GM13977 (cell line): ENCODE results near the gene SLC9A1.

Experiments
- DNase-seq: peaks from one replicate; pipeline ENCODE4 v3.0.0; 2012; ENCODE audit warnings: low spot score
- CTCF ChIP-seq: IDR thresholded peaks from 2 replicates; pipeline ENCODE4 v1.5.1; 2012; ENCODE audit warnings: mild to moderate bottlenecking, control low read depth; ENCODE audit not compliant: insufficient read depth; ENCODE audit errors: extremely low read depth, missing control alignments
- in situ Hi-C: fragments of 300-500 bp; cut with MboI; formaldehyde crosslinking; loops from one replicate; pipeline ENCODE4 v1.12.0; 2022; ENCODE audit warnings: low sequenced_read_pairs, low pct_unique_long_range_greater_than_20kb, mixed read lengths, inconsistent platforms; ENCODE audit not compliant: unreplicated experiment

The SLC9A1 gene

GRCh38 chr1:27058966-27059669 is 95.8 kb downstream of the SLC9A1 start:
- DNase-seq: no peak
- in situ Hi-C loops: no loop called here
- no peak for TF ChIP-seq CTCF

- no peak for TF ChIP-seq CTCF
- DNase-seq: no peak
- in situ Hi-C loops: no loop called here
These were observed 96.9 kb downstream of the SLC9A1 start for GRCh38 chr1:27057801-27058625.

GRCh38 chr1:27057389-27057788 is 97.5 kb downstream of the SLC9A1 start:
- no peak for TF ChIP-seq CTCF
- no peak for DNase-seq
- in situ Hi-C loops: no loop called here

GRCh38 chr1:27053977-27054753 is 100.8 kb downstream of the SLC9A1 start:
- in situ Hi-C loops: no loop called here
- TF ChIP-seq CTCF: no peak
- DNase-seq: no peak

- in situ Hi-C loops: no loop called here
- TF ChIP-seq CTCF: no peak
These were observed 102.4 kb downstream of the SLC9A1 start for GRCh38 chr1:27052527-27052926.

GRCh38 chr1:27049607-27050006 is 105.3 kb downstream of the SLC9A1 start:
- in situ Hi-C loops: loop anchor here (10.0 kb wide), 1 partner anchor 45 kb away; no protein-coding TSS in a partner anchor
- no peak for DNase-seq
- no peak for TF ChIP-seq CTCF

More at GRCh38 chr1:27052527-27052926, 102.4 kb downstream of the SLC9A1 start:
- DNase-seq: no peak
